ENCODE data around the gene CNTROB. TPM values are rescaled to one million over a fixed set of nuclear protein-coding genes. Genes with fewer than 3 reads are reported as not detected.
A peak's percentile ranks its signal among the peaks of the same experiment; 100 is the strongest.

CNTROB gene
- total RNA-seq, 1 donor from 2014 or later: 30.2 TPM

DNA sequence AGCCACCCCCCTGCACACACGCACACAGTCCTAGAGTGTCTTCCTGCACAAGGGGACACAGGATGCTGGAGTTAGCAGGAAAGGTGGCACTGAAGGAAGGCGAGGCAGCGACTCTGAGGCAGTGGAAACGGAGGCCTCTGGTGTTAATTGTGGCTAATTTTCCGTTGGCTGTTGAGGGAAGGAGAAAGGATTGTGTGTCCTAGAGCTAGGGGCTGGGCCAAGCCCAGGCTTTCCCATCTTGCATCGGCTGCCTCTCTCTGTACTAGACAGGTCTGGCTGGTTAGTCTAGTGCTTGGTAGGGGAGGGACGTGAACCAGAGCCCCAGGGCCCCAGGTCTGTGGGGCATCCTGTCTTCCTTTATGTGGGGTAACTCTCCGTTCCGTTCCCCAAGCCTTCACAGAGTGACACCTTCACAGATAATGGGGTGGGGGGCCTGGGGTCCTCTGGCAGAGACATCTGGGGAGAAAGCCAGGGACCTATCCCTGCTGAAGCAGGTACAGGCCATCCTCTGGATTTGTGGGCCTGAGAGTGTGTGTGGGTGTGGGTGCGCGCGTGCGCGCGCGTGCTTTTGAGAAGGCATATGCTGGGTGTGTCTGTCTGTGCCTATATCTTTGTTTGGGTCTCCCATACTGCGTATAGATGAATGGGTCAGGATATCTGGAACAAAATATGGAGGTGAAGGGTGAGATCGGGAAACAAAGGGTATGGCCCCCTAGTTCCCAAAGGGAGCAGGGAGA, 43.7 kb upstream of the CNTROB start, which contains the start of gene CHD3:
TSS of gene CHD3 (plus strand) at position 606 of the 737 bp plus-strand sequence. CDS start 212 bp downstream, outside the sequence.
- TF ChIP-seq, protein P1, sequence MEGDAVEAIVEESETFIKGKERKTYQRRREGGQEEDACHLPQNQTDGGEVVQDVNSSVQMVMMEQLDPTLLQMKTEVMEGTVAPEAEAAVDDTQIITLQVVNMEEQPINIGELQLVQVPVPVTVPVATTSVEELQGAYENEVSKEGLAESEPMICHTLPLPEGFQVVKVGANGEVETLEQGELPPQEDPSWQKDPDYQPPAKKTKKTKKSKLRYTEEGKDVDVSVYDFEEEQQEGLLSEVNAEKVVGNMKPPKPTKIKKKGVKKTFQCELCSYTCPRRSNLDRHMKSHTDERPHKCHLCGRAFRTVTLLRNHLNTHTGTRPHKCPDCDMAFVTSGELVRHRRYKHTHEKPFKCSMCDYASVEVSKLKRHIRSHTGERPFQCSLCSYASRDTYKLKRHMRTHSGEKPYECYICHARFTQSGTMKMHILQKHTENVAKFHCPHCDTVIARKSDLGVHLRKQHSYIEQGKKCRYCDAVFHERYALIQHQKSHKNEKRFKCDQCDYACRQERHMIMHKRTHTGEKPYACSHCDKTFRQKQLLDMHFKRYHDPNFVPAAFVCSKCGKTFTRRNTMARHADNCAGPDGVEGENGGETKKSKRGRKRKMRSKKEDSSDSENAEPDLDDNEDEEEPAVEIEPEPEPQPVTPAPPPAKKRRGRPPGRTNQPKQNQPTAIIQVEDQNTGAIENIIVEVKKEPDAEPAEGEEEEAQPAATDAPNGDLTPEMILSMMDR (IDR thresholded peaks at IDR 0.05): no peak
- no peak within 1 kb of the TSS for H3K4me3 Mint-ChIP-seq (ENCODE audit: unreplicated experiment)
- no peaks in the 10 kb centered on the region for H3K27me3 Mint-ChIP-seq (ENCODE audit: unreplicated experiment)
- no peaks in the 10 kb centered on the region for H3K9me3 Mint-ChIP-seq (ENCODE audit: unreplicated experiment)
- H3K4me1 Mint-ChIP-seq (ENCODE audit: unreplicated experiment): peaks cover 3% of the 10 kb centered on the region
- no peak for DNase-seq (ENCODE audit: extremely low spot score, unreplicated experiment)
- H3K36me3 Mint-ChIP-seq (ENCODE audit: unreplicated experiment): peaks cover 25% of the 10 kb centered on the region
- H3K27ac Mint-ChIP-seq (ENCODE audit: unreplicated experiment): no peak within 1 kb of the TSS

DNA sequence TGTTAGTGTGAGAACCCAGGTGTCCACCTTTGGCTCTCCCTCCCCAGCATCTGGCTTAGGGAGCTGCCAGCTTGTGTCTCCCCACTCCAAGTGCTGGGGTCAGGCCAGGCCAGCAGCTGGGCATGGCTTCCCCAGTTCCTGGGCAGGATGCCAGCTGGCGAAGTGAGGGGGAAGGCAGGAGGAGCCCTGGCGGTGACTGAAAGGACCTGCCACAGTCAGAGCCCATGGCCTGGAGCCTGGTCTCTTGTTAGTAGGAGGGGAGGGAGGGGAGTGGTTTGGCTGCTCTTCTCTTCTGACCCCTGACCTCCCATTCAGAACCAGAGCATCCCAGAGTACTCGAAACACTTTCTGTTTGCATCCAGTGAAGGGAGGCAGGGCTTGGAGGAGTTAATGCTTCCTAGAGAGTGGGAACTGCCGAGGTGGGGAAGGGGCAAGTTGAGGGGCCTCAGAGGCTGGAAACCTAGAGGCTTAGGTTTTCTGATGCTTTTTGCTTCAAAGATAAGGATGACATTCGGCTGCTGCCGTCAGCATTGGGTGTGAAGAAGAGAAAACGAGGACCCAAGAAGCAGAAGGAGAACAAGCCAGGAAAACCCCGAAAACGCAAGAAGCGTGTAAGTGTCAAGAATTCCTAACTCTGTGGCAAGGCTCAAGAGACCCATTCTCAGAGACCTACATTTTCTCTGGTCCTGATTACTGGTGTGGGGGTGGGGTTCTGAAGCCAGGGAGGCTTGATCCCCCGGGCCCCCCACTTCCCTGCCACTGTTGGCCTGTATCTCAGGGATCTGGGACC, 42.6 kb upstream of the CNTROB start:
- no peak overlapping the region for H3K4me3 Mint-ChIP-seq (ENCODE audit: unreplicated experiment)
- H3K4me1 Mint-ChIP-seq (ENCODE audit: unreplicated experiment): peaks cover 1% of the 10 kb centered on the region

DNA sequence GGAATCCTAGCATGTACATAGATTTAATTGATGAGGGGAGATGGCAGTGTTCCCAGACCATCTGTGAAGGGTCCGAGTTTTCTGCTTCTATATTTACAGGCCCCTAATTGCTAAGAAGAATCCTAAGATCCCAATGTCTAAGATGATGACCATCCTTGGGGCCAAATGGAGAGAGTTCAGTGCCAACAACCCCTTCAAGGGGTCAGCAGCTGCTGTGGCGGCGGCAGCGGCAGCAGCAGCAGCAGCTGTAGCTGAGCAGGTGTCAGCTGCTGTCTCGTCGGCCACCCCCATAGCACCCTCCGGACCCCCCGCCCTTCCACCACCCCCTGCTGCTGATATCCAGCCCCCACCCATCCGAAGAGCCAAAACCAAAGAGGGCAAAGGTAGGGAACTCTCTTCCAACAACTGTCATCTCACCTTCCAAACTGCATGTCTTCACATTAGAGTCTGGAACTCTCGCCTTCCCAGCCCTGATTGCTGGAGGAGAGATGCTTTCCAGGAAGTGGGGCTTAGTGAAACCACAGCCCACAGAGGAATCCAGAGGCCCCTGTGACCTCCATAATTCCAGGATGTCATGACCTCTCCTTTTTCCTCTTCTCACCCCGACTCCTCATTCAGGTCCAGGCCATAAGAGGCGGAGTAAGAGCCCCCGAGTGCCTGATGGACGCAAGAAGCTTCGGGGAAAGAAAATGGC, 38.7 kb upstream of the CNTROB start:
- Mint-ChIP-seq H3K4me3 (ENCODE audit: unreplicated experiment) (no peak overlapping the region), H3K36me3 (ENCODE audit: unreplicated experiment) (peaks cover 57% of the 10 kb centered on the region), H3K27ac (ENCODE audit: unreplicated experiment) (no peak overlapping the region), H3K4me1 (ENCODE audit: unreplicated experiment) (no peaks in the 10 kb centered on the region), H3K27me3 (ENCODE audit: unreplicated experiment) (no peaks in the 10 kb centered on the region), H3K9me3 (ENCODE audit: unreplicated experiment) (no peaks in the 10 kb centered on the region)
- TF ChIP-seq, protein P1 (IDR thresholded peaks at IDR 0.05): no peak
- DNase-seq (ENCODE audit: extremely low spot score, unreplicated experiment): no peak

More for the DNA sequence above, 42.6 kb upstream of the CNTROB start:
- H3K27ac Mint-ChIP-seq (ENCODE audit: unreplicated experiment): no peak overlapping the region
- peak; percentile 96 for DNase-seq (ENCODE audit: extremely low spot score, unreplicated experiment)
- no peaks in the 10 kb centered on the region for H3K27me3 Mint-ChIP-seq (ENCODE audit: unreplicated experiment)
- H3K36me3 Mint-ChIP-seq (ENCODE audit: unreplicated experiment): peaks cover 29% of the 10 kb centered on the region
- TF ChIP-seq, protein P1 (IDR thresholded peaks at IDR 0.05): peak; percentile 59
- H3K9me3 Mint-ChIP-seq (ENCODE audit: unreplicated experiment): no peaks in the 10 kb centered on the region

- H3K4me1 Mint-ChIP-seq (ENCODE audit: unreplicated experiment): no peaks in the 10 kb centered on the region
- TF ChIP-seq, protein P1 (IDR thresholded peaks at IDR 0.05): no peak
- H3K27ac Mint-ChIP-seq (ENCODE audit: unreplicated experiment): no peak overlapping the region
- H3K4me3 Mint-ChIP-seq (ENCODE audit: unreplicated experiment): no peak overlapping the region
- H3K9me3 Mint-ChIP-seq (ENCODE audit: unreplicated experiment): no peaks in the 10 kb centered on the region
- no peaks in the 10 kb centered on the region for H3K27me3 Mint-ChIP-seq (ENCODE audit: unreplicated experiment)
- H3K36me3 Mint-ChIP-seq (ENCODE audit: unreplicated experiment): peaks cover 63% of the 10 kb centered on the region
- DNase-seq (ENCODE audit: extremely low spot score, unreplicated experiment): no peak
Measured at GRCh38 chr17:7894226-7894625, 37.8 kb upstream of the CNTROB start.

Data from osteocyte (in vitro differentiated cells).